OCI-M1 (cell line): ENCODE data around the gene UBN2.
A peak's percentile ranks its signal among the peaks of the same experiment; 100 is the strongest.
"Not testable (repeated sequence)": the region's sequence is repeated elsewhere in the genome, so short reads cannot be mapped to it uniquely, and the experiment has no call there.

Source experiments
- DNase-seq: peaks from one replicate; lab custom pipeline; 2025; lab: John Stamatoyannopoulos, UW

UBN2 gene

DNA sequence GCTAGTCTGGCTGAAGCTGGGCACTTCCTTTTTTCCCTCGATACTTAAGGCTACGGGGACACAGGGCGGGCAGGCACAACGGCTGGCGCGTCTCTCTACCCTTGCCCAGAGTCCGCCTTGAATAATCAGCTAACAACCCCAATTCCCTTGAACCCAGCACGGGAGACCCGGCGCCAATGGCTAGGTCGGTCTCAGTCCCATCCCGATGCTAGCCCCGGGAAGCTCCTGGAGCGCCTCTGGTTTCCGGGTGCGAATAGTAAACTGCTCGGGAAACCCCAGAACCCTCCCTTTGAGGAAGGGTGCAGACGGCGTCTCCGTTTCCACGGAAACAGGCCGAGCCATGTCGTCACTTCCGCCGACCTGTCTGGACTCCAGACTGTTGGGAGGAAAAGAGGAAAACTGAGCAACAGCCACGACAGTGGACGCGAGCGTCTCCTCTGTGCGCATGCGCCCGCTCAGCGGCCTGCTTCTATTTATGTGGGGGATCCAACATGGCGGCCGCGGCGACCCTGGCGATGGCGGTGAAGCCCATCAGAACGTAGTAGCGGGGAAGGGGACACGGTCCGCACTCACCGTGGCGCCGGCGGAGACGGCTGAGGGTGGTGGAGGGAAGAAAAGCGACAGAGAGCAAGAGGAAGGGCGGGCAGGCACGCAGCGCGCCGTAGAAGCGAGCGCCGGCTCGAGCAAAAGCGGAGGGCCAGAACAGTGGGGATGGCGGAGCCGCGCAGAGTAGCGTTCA is at the start of gene UBN2:
UBN2 (plus strand) TSS at position 464 of the 739 bp plus-strand sequence; CDS start at position 712, 248 bp downstream.
- peak; percentile 97 for DNase-seq

DNA sequence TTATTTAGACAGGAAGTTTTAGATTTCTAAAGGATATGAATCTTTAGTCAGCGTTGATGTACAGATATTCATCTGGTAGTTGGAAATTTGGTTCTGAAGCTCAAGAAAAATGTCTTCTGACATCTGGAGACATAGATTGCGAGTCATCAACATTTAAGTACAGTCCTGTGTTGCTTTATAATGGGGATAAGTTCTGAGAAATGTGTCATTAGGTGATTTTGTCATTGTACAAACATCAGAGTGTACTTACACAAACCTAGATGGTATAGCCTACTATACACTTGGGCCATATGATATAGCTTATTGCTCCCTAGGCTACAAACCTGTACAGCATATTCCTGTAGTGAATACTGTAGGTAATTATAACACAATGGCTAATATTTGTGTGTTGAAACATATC is 49.6 kb upstream of the UBN2 start:
- no peak for DNase-seq

DNA sequence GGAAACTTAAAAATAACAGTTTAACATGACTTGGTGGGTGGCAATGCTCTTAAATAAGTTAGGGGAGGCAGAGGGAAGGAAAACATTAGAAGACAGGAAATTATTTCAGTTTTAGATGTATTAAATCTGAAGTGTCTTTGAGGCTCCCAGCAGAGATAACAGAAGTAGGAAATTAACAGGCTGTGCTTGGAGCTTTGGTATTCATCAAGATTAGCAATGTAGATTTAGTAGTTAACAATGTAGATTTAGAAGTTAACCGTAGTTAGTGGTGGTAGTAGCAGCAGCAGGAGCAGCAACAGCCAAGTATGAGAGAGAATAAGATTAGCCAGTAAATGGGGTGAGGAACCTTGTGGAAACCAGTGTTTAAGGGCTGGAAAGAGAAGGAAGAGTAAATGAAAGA is 48.7 kb upstream of the UBN2 start:
- DNase-seq, result peak; percentile 20

DNA sequence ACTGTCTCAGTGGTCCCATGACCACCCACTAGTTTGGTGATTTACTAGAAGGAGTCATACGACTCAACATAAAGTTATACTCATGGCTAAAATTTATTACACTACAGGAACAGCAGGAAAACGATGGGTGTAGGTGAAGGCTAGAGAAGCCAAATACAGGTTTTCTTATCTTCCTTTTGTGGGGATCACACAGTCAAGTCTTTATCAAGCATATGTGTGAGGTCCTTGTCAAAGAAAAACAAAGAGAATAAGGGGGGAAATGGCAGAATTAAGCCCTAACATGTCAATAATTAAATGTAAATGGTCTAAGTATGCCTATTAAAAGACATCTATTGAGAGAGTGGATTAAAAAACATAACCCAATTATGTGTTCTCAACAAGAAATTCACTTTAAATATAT is 47.8 kb upstream of the UBN2 start:
- DNase-seq, result peak; percentile 27

DNA sequence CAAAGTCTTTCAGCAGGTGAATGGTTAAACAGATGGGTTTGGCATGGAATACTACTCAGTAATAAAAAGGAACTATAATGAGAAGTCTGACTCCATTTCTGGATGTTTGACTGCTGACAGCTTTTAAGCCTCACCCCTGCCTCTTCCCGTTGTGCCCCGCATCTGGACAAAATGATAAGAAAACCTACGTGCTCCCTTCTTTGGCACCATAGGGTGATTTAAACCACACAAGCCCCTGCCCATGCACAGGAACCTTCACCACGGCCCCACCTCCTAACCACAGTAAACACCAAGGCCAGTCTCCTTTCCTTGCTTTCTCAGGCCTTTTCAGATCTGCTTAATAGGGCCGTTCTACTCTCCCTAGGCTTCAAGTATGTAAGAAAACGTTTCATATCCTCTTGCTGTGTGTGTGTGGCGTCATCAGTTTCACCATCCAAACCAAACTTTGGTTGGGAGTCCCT is 47.1 kb upstream of the UBN2 start:
- peak; percentile 95 for DNase-seq

DNA sequence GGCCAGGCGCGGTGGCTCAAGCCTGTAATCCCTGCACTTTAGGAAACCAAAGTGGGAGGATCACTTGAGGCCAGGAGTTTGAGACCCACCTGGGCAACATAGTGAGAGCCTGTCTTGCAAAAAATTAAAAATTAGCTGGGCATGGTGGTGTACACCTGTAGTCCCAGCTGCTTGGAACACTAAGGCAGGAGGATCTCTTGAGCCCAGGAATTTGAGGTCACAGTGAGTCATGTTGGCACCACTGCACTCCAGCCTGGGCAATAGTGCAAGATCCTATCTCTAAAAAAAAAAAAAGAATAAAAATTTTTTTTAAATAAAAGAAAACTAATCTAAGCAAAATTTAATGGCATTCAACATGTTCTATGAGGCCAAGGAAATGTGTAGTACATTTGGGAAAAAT is 44.9 kb upstream of the UBN2 start:
- DNase-seq, result no peak

DNA sequence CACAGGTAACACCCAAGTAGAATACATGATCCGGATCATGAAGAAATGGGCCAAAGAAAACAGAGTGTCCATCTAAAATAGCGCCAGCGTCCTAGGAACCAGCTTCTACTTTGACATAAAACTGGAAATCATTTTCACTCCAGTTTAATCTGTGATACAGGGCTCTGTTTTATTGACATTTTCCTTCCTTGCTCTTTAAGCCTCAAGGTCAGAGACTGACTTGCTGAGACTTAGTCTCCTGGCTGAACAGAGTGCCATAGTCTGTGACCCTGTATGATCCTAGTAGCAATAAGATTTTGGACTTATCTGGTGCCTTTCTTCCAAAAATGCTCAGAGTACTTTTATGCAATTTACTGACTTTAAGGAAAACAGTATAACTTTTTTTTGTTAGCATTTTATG is 41.7 kb upstream of the UBN2 start:
- no peak for DNase-seq

DNA sequence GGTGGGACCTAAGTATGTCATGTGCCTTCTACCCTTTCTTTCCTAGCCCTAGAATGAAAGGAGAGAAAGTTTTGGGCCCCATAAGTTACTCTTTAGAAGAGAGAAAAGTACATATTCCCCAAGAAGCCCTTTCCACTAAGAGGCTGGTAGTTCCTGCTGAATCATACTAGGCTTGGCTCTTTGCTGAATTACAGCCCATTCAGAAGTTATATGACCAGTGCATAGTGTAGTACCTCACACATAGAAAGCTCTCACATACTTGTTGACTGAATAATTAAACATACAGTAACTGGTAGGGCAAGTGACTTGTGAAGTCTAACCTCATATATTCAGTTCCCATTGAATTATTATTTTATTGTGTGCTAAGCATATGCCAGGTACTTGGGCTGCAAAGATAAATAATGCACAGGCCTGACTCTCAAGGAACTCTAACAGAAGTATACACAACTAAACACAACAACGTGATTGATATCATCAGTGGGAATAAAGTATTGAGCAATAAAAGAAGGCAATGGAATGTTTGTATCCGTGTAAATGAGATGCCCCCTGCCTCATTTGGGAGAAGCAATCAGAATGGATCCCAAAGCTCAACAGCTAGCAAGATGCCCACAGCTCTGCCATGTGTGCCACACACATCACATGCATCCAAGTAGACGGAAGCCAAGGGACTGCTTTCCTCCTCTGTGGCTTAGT is 38.9 kb upstream of the UBN2 start:
- peak; percentile 4 for DNase-seq

DNA sequence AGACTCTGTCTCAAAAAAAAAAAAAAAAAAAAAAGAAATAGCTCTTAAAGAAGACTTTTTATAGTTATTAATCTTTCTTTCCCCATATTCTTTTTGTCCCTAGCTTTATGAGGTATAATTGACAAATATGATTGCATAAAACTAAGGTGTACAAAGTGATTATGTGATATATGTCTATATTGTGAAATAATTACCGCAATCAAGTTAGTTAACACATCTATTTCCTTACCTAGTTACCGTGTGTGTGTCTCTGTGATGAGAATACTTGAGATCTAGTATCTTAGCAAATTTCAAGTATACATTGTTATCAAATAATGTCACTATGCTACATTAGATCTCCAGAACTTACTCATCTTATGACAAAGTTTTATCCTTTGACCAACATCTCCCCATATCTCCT is 30.7 kb upstream of the UBN2 start:
- no peak for DNase-seq

DNA sequence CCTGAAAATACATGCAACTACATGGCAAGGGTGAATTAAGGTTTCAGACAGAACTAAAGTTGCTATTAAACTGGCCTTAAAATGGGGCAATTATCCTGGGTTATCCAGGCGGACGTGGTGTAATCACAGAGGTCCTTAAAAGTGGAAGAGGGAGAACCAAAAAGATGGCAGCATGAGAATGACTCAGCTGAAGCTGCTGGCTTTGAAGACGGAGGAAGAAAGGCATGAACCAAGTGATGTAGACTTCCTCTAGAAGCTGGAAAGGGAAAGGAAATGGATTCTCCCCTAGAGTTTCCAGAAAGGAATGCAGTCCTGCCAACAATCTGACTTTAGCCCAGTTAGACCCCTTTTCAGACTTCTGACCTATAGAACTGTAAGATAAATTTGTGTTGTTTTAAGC is 27.0 kb upstream of the UBN2 start:
- DNase-seq, result no peak

DNA sequence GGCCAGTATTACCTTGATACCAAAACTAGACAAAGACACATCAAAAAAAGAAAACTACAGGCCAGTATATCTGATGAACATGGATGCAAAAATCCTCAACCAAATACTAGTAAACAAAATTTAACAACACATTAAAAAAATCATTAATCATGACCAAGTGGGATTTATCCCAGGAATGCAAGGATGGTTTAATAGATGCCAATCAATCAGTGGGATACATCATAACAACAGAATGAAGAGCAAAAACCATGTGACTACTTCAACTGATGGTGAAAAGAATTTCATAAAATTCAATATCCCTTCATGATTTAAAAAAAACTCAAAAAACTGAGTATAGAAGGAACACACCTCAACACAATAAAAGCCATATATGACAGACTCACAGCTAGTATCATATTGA is 25.2 kb upstream of the UBN2 start:
- DNase-seq, result no peak

DNA sequence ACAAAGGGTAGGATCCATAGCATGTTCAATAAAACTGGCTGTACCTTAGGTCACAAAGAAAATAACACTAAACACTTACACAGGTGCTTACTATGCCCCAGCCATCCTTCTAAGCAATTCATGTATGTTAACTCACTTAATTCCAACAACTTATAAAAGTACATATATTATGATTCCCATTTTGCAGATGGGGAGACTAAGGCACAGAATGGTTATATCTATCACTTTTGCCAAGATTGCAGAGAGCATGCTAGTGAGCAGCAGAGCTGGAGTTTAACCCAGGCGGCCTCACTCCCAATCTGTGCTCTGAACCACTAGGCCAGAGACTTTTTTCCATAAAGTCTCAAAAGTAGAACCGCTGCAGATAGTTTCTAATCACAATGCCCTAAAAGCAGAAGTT is 18.9 kb upstream of the UBN2 start:
- DNase-seq, result no peak

DNA sequence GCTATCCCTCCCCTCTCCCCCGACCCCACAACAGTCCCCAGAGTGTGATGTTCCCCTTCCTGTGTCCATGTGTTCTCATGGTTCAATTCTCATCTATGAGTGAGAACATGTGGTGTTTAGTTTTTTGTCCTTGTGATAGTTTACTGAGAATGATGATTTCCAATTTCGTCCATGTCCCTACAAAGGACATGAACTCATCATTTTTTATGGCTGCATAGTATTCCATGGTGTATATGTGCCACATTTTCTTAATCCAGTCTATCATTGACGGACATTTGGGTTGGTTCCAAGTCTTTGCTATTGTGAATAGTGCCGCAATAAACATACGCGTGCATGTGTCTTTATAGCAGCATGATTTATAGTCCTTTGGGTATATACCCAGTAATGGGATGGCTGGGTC is 17.5 kb upstream of the UBN2 start:
- not testable (repeated sequence) for DNase-seq

DNA sequence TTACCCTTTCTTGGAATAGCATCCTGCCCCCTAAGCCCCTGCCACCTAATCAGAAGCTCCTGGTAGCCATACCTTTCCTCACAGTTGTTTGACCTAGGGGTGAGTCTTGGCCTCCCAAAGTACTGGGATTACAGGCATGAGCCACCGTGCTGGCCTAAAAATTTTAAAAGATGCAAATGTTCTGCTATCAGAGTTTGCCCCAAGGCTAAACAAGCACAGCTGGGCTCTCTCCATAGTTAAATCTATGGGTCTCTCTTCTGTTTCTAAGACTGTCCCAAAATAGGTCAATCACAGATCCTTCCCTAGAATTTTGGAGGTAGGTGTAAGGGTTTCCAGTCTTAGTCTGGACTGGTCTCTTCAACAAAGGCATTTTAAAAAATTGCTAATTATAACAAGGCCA is 12.9 kb upstream of the UBN2 start:
- no peak for DNase-seq

DNA sequence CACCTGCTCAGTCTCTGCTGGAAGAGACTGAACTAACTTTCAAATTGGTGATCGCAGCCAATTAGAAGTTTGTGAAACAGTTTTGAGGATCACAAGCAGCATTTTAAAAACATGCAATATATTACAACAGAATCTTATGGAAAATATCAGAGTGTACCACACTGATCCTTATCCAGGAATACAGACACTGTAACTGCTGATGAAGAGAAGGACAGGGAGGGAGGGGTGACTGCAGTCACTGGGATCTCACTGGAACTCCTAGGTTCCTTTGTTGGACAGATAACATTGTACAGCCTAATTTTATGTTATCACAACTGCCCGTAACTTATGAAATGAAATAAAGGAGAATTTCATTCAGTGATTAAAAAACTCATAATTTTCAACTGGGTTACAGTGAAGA is 6.8 kb upstream of the UBN2 start:
- no peak for DNase-seq

DNA sequence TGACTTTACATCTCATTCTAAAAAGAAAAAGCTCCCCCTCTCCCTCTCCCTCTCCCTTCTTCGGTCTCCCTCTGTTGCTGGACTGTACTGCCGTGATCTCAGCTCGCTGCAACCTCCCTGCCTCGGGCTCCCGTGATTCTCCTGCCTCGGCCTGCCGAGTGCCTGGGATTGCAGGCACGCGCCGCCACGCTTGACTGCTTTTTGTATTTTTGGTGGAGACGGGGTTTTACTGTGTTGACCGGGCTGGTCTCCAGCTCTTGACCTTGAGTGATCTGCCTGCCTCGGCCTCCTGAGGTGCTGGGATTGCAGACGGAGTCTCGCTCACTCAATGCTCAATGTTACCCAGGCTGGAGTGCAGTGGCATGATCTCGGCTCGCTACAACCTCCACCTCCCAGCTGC is 6.2 kb upstream of the UBN2 start:
- not testable (repeated sequence) for DNase-seq

DNA sequence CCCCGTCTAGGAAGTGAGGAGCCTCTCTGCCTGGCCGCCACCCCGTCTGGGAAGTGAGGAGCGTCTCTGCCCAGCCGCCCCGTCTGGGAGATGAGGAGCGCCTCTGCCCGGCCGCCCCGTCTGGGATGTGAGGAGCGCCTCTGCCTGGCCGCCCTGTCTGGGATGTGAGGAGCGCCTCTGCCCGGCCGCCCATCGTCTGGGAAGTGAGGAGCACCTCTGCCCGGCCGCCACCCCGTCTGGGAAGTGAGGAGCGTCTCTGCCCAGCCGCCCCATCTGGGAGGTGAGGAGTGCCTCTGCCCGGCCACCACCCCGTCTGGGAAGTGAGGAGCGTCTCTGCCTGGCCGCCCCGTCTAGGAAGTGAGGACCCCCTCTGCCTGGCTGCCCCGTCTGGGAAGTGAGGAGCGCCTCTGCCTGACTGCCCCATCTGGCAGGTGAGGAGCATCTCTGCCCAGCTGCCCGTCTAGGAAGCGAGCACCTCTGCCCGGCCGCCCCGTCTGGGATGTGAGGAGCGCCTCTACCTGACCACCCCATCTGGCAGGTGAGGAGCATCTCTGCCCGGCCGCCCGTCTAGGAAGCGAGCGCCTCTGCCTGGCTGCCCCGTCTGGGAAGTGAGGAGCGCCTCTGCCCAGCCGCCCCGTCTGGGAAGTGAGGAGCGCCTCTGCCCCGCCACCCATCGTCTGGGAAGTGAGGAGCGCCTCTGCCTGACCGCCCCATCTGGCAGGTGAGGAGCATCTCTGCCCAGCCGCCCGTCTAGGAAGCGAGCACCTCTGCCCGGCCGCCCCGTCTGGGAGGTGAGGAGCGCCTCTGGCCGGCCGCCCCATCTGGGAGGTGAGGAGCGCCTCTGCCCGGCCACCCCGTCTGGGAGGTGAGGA is 5.5 kb upstream of the UBN2 start:
- DNase-seq, result not testable (repeated sequence)

DNA sequence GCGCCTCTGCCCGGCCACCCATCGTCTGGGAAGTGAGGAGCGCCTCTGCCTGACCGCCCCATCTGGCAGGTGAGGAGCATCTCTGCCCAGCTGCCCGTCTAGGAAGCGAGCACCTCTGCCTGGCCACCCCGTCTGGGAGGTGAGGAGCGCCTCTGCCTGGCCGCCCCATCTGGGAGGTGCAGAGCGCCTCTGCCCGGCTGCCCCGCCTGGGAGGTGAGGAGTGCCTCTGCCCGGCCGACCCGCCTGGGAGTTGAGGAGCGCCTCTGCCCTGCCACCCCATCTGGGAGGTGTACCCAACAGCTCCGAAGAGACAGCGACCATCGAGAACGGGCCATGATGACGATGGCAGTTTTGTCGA is 4.9 kb upstream of the UBN2 start:
- DNase-seq, result not testable (repeated sequence)

DNA sequence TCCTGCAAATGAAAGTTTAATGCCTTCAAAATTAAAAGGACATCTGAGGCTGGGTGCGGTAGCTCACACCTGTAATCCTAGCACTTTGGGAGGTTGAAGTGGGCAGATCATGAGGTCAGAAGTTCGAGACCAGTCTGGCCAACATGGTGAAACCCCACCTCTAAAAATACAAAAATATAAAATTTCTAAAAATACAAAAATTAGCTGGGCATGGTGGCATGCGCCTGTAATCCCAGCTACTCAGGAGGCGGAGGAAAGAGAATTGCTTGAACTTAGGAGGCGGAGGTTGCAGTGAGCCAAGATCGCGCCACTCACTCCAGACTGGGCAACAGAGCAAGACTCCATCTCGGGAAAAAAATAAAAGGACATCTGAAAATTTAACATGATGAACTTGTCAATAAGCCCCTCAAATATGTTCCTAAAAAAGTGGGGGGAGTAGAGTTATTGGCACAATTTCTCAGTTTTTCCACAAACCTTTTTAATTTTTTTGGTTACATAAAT is 4.0 kb upstream of the UBN2 start:
- DNase-seq, result not testable (repeated sequence)

DNA sequence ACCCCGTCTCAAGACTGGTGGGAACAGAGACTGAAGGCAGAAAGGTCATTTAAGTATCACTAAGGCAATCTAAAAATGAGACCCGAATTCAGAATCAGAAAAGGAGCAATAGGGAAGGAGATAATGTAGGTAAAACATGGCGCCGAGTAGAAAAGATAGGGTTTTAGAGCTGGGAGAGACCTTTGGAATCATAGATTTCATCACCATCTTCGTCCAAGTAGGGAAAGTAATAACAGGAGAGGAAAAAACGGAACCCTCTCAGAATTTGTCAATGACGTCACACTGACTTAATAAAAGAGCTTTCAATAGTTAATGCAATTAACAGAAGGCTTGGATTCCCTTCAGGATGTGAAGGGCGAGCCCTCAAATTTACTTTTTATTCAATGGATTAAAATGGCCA is 1.0 kb upstream of the UBN2 start:
- no peak for DNase-seq

DNA sequence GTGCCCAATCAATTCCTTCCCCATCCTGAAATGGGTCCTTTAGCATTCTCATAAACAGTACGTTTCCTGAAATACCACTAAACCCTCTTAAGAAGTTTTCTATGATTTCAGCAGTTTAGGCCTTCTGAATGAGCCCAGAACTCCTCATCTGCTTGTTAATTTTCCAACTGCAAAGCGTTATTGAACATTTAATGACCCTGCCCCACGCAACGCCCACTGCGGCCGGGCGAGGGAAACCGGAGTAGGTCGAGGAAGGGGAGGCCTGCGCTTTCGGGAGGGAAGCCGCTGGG is 608 bp upstream of the UBN2 start:
- DNase-seq, result no peak

DNA sequence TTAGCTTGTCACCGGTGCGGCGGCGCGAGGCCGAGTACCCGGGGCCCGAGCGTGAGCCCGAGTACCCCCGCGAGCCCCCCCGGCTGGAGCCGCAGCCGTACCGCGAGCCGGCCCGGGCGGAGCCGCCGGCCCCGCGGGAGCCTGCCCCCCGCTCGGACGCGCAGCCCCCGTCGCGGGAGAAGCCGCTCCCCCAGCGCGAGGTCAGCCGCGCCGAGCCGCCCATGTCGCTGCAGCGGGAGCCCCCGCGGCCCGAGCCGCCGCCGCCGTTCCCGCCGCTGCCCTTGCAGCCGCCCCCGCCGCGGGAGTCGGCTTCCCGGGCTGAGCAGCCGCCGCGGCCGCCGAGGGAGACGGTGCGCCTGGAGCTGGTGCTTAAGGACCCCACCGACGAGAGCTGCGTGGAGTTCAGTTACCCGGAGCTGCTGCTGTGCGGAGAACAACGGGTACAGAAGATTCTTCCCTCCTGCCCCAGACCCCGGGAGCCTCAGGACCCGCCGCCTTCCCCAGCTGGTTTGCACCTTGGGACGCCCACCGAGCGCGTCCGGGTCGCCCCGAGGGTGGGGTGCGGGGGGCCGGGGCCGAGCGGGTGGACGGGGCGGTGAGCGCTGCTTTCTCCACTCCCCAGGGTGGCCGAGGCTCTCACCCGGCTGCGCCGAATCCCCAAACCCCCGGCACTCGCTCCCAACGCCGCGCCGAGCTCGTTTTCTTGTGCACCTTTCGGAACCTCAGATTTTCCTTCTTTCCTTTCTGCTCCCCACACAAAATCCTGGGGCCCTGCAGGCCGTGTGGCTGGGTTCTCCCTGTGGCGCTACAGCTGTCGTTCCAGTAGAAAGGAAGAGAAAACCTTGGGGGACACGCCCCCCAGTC is 708 bp downstream of the UBN2 start:
- peak; percentile 29 for DNase-seq
